GM21825 (cell line): ENCODE results near the gene TIMM23B.
"Not testable (repeated sequence)": the region's sequence is repeated elsewhere in the genome, so short reads cannot be mapped to it uniquely, and the experiment has no call there.

ENCODE experiments used
- ATAC-seq: cut with Tn5 transposase; IDR thresholded peaks from one replicate; pipeline ENCODE4 v1.9.1; 2021; ENCODE audit warnings: mild to moderate bottlenecking, moderate library complexity; ENCODE audit not compliant: unreplicated experiment

Gene TIMM23B

GRCh38 chr10:49941447-49942338, at the start of gene TIMM23B, which contains the start of gene PARG:
TSS of gene TIMM23B (plus strand) at chr10:49942053. CDS start at chr10:49942195, 142 bp downstream.
TSS of gene PARG (minus strand) at chr10:49942027. CDS start at chr10:49941725, 302 bp downstream.
- ATAC-seq, result peak; percentile 64

- ATAC-seq, result not testable (repeated sequence)
Measured at GRCh38 chr10:49899999-49900398, 41.9 kb upstream of the TIMM23B start.

GRCh38 chr10:49900406-49900805, 41.4 kb upstream of the TIMM23B start:
- ATAC-seq, result not testable (repeated sequence)

- not testable (repeated sequence) for ATAC-seq
Measured at GRCh38 chr10:49903829-49904228, 38.0 kb upstream of the TIMM23B start.

- not testable (repeated sequence) for ATAC-seq
Measured at GRCh38 chr10:49908290-49909080, 33.4 kb upstream of the TIMM23B start.

GRCh38 chr10:49910295-49910694, 31.6 kb upstream of the TIMM23B start:
- ATAC-seq, result not testable (repeated sequence)

- not testable (repeated sequence) for ATAC-seq
Measured at GRCh38 chr10:49916451-49916850, 25.4 kb upstream of the TIMM23B start.

GRCh38 chr10:49917927-49918326, 23.9 kb upstream of the TIMM23B start:
- ATAC-seq, result not testable (repeated sequence)

- ATAC-seq, result not testable (repeated sequence)
Measured at GRCh38 chr10:49922041-49922440, 19.8 kb upstream of the TIMM23B start.

- not testable (repeated sequence) for ATAC-seq
Measured at GRCh38 chr10:49923572-49923971, 18.3 kb upstream of the TIMM23B start.

GRCh38 chr10:49931276-49931675, 10.6 kb upstream of the TIMM23B start:
- ATAC-seq, result not testable (repeated sequence)

- not testable (repeated sequence) for ATAC-seq
Measured at GRCh38 chr10:49931959-49932728, 9.7 kb upstream of the TIMM23B start.

GRCh38 chr10:49942339-49942705, 469 bp downstream of the TIMM23B start:
- peak; percentile 14 for ATAC-seq

- ATAC-seq, result not testable (repeated sequence)
Measured at GRCh38 chr10:49943607-49944006, 1.8 kb downstream of the TIMM23B start.

- ATAC-seq, result peak; percentile 79
Measured at GRCh38 chr10:49948142-49948541, 6.3 kb downstream of the TIMM23B start.

GRCh38 chr10:49948737-49949136, 6.9 kb downstream of the TIMM23B start:
- not testable (repeated sequence) for ATAC-seq

- ATAC-seq, result not testable (repeated sequence)
Measured at GRCh38 chr10:49952006-49952405, 10.2 kb downstream of the TIMM23B start.

GRCh38 chr10:49953122-49953521, 11.3 kb downstream of the TIMM23B start:
- not testable (repeated sequence) for ATAC-seq

- not testable (repeated sequence) for ATAC-seq
Measured at GRCh38 chr10:49970331-49970857, 28.5 kb downstream of the TIMM23B start.

GRCh38 chr10:49971466-49971865, 29.6 kb downstream of the TIMM23B start:
- not testable (repeated sequence) for ATAC-seq
